CD4-positive, alpha-beta T cell (primary cell): ENCODE data around the gene SLC37A1. TPM values are rescaled to one million over a fixed set of nuclear protein-coding genes. Genes with fewer than 3 reads are reported as not detected.
A peak's percentile ranks its signal among the peaks of the same experiment; 100 is the strongest.

Experiments
- ATAC-seq: fragments of 200-7000 bp; cut with Tn5 transposase; one replicate; pipeline ENCODE4 v1.10.0; 2022; ENCODE audit warnings: mild to moderate bottlenecking; ENCODE audit not compliant: poor library complexity
- CTCF ChIA-PET: fragments of 350-600 bp; sonication (Branson Sonifier 250); formaldehyde crosslinking; loops from one replicate; lab custom pipeline; 2021; ENCODE audit warnings: antibody characterized with exemption, inconsistent platforms; lab: Charles Lee
- POLR2A ChIA-PET: fragments of 350-600 bp; sonication (Branson Sonifier 250); formaldehyde crosslinking; loops from one replicate; lab custom pipeline; 2021; ENCODE audit warnings: antibody characterized with exemption, inconsistent platforms; lab: Charles Lee
- DNase-seq, 14 experiments: peaks; one replicate each; pipeline ENCODE4 v3.0.0-alpha.2; 2013 to 2020; ENCODE audit warnings: mixed read lengths in 2 of 14
- H3K27ac ChIP-seq, 2 donors: one replicate each; pipeline versions ENCODE4 v1.5.1 to v1.7.0; 2013; ENCODE audit warnings: low read length in 2 of 2, low read depth in 1 of 2, mild to moderate bottlenecking in 1 of 2
- H3K27me3 ChIP-seq, 2 experiments: 1 replicate in 1 of 2; 2 replicates in 1 of 2; pipeline versions ENCODE4 v1.6.1 to v1.7.0; 2013; ENCODE audit warnings: low read length in 2 of 2, control low read depth in 1 of 2, mild to moderate bottlenecking in 1 of 2, moderate library complexity in 1 of 2; ENCODE audit not compliant: insufficient read depth in 2 of 2, control insufficient read depth in 1 of 2
- H3K36me3 ChIP-seq: one replicate; pipeline ENCODE4 v1.6.1; 2013; ENCODE audit warnings: low read length, control low read depth; ENCODE audit not compliant: insufficient read depth
- H3K4me1 ChIP-seq: one replicate; pipeline ENCODE4 v1.6.1; 2013; ENCODE audit warnings: low read length, control low read depth; ENCODE audit not compliant: insufficient read depth
- H3K4me3 ChIP-seq: one replicate; pipeline ENCODE4 v1.5.1; 2013; ENCODE audit warnings: mild to moderate bottlenecking, low read length, moderate library complexity
- H3K9me3 ChIP-seq, 2 experiments: 1 replicate in 1 of 2; 2 replicates in 1 of 2; pipeline versions ENCODE4 v1.6.1 to v1.7.0; 2013; ENCODE audit warnings: low read length in 2 of 2, mild to moderate bottlenecking in 2 of 2, control low read depth in 1 of 2, moderate library complexity in 1 of 2; ENCODE audit not compliant: control insufficient read depth in 1 of 2, insufficient read depth in 1 of 2
- H3K27ac Mint-ChIP-seq: one replicate; pipeline ENCODE4 v1.8.0; 2020; ENCODE audit warnings: mixed read lengths
- H3K27me3 Mint-ChIP-seq: one replicate; pipeline ENCODE4 v1.8.0; 2021; ENCODE audit warnings: mixed read lengths
- H3K36me3 Mint-ChIP-seq: one replicate; pipeline ENCODE4 v1.8.0; 2021; ENCODE audit warnings: low read depth, mixed read lengths
- H3K4me1 Mint-ChIP-seq: one replicate; pipeline ENCODE4 v1.8.0; 2021; ENCODE audit warnings: low read depth, mixed read lengths
- H3K4me3 Mint-ChIP-seq: one replicate; pipeline ENCODE4 v1.8.0; 2020; ENCODE audit warnings: mild to moderate bottlenecking, mixed read lengths
- H3K9me3 Mint-ChIP-seq: one replicate; pipeline ENCODE4 v1.8.0; 2020; ENCODE audit warnings: mixed read lengths
- intact Hi-C, 2 experiments: fragments of 100-400 bp; cut with DNase I in 1 of 2; cut with micrococcal nuclease in 1 of 2; formaldehyde crosslinking; loops; one replicate each; pipeline versions ENCODE4 v1.15.1 to v1.9.0; 2023 to 2025; cut with DNase I, micrococcal nuclease
- total RNA-seq, 174 experiments: library from RNA in 2 of 174; stranded (reverse) in 2 of 174; gene quantifications; one replicate each; pipeline ENCODE4 v1.2.3 and lab custom pipeline; 2021 to 2026
- TF ChIP-seq, protein P1 (sequence below): fragments of 200-600 bp; IDR thresholded peaks from one replicate; pipeline ENCODE4 v1.8.0; 2022; ENCODE audit warnings: antibody characterized with exemption, mild to moderate bottlenecking

SLC37A1 gene
- total RNA-seq, 2 experiments from 2014 or later = 16.4 to 16.7 TPM

DNA sequence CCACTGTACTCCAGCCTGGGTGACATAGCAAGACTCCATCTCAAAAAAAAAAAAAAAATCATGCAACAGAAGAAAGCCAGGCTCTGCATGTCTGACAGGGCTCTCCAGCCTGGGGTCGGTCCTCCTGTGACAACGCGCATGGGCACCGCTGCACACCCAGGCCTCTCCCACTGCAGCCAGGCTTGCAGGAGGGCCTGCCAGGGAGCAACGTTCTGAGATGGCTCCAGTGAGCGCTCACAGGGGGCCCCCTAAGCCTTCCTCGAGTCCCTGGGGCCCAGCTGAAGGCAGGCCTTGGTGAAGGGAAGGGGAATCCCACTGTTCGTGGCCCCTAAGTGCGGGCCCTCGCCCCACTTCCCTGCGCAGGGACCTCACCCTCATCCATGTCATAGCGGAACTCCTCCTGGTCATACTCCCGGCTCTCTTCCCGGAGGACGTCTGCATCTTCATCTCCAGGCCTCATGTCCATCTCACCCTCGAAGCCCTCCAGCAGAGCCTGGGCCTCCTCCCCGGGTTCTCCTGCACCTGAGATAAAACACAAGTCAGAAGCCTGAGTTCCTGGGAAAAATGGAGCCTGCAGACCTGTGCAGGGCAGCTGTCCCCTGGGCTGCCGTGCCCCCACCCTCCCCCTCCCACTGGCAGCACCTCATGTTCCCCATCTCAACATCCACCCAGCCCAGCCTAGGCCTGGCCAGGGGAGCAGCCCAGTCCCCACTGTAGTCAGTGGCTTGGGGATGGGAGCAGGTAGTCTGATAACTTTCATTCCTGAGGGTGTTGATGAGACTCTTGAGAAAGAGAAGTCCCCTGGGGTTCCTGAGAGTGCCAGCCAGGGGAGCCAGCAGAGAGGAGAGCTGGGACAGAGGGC lies 37.9 kb upstream of the SLC37A1 start:
- Histone ChIP-seq H3K27ac (no peak overlapping the region), H3K4me1 (no peaks in the 10 kb centered on the region), H3K4me3 (no peak overlapping the region), H3K27me3 (no peaks in the 10 kb centered on the region), H3K9me3 (no peaks in the 10 kb centered on the region), H3K36me3 (no peaks in the 10 kb centered on the region)
- CTCF ChIA-PET = interaction anchor here (0.7 kb wide), 1 partner anchor 51 kb away, joined by 3 read pairs; no protein-coding TSS in a partner anchor
- no peak for ATAC-seq
- H3K27me3 Mint-ChIP-seq = no peaks in the 10 kb centered on the region
- DNase-seq = peak in 1 of 14 experiments; percentile 27
- no peak overlapping the region for H3K4me3 Mint-ChIP-seq
- H3K27ac Mint-ChIP-seq = no peak overlapping the region
- no peaks in the 10 kb centered on the region for H3K9me3 Mint-ChIP-seq
- intact Hi-C loops = no loop called here
- peaks cover 7% of the 10 kb centered on the region for H3K4me1 Mint-ChIP-seq
- POLR2A ChIA-PET = no interaction called here
- TF ChIP-seq, protein P1, sequence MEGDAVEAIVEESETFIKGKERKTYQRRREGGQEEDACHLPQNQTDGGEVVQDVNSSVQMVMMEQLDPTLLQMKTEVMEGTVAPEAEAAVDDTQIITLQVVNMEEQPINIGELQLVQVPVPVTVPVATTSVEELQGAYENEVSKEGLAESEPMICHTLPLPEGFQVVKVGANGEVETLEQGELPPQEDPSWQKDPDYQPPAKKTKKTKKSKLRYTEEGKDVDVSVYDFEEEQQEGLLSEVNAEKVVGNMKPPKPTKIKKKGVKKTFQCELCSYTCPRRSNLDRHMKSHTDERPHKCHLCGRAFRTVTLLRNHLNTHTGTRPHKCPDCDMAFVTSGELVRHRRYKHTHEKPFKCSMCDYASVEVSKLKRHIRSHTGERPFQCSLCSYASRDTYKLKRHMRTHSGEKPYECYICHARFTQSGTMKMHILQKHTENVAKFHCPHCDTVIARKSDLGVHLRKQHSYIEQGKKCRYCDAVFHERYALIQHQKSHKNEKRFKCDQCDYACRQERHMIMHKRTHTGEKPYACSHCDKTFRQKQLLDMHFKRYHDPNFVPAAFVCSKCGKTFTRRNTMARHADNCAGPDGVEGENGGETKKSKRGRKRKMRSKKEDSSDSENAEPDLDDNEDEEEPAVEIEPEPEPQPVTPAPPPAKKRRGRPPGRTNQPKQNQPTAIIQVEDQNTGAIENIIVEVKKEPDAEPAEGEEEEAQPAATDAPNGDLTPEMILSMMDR = no peak
- H3K36me3 Mint-ChIP-seq = no peaks in the 10 kb centered on the region

DNA sequence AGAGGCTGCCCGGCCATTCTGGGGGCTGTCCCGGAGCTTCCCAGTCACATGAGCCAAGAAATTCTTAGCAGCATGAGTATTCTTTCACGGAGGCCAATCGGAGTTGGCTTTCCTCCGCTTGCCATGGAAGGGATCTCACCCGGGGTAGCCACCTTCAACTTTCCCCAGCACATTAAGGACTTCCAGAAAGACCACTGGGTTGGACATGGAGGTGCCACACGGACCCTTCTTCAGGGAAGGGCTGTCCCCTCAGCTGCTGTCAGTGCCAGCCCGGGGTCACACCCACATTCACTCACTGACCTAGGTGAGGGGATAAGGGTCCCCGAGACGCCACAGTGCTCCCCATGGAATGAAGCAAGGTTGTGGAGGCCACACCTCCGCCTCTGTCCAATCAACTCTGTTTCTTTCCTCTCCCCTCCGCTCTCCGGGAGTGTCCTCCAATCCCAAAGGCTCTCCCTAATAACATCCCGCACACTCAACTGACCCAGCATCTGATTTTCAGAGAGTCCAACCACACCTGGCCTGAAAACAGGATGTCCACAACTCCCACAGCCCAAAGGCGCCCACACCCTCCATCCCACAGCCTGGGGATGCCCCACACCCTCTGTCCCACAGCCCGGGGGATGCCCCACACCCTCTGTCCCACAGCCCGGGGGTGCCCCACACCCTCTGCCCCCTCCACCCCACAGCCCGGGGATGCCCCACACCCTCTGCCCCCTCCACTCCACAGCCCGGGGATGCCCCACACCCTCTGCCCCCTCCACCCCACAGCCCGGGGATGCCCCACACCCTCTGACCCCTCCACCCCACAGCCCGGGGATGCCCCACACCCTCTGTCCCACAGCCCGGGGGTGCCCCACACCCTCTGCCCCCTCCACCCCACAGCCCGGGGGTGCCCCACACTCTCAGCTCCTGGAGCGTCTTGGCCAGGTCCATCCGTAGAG lies 37.0 kb upstream of the SLC37A1 start:
- peaks cover 7% of the 10 kb centered on the region for H3K4me1 Mint-ChIP-seq
- no peak overlapping the region for H3K27ac ChIP-seq
- TF ChIP-seq, protein P1 = no peak
- no peaks in the 10 kb centered on the region for H3K36me3 Mint-ChIP-seq
- H3K4me3 Mint-ChIP-seq = no peak overlapping the region
- intact Hi-C loops = no loop called here
- ChIA-PET CTCF (no interaction called here), POLR2A (no interaction called here)
- H3K4me1 ChIP-seq = no peaks in the 10 kb centered on the region
- no peaks in the 10 kb centered on the region for H3K27me3 Mint-ChIP-seq
- no peaks in the 10 kb centered on the region for H3K9me3 ChIP-seq
- no peak overlapping the region for H3K4me3 ChIP-seq
- DNase-seq (peak in 1 of 14 experiments; percentile 50), ATAC-seq (no peak)
- no peaks in the 10 kb centered on the region for H3K27me3 ChIP-seq
- no peak overlapping the region for H3K27ac Mint-ChIP-seq
- H3K36me3 ChIP-seq = no peaks in the 10 kb centered on the region
- no peaks in the 10 kb centered on the region for H3K9me3 Mint-ChIP-seq

DNA sequence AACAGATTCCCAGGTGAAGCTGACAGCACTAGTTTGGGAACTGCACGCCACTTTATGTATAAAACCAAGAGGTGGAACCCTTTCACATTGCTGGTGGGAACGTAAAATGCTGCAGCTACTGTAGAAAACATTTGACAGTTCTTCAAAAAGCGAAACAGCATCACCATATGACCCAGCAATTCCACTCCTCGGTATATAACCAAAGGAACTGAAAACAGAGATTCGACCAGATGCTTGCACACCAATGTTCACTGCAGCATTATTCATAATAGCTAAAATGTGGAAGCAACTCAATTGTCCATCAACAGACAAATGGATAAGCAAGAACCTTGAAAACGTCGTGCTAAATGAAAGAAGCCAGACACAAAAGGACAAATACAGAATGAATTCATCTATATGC lies 35.1 kb upstream of the SLC37A1 start:
- Mint-ChIP-seq H3K4me3 (no peak overlapping the region), H3K36me3 (no peaks in the 10 kb centered on the region), H3K27ac (no peak overlapping the region), H3K27me3 (no peaks in the 10 kb centered on the region), H3K9me3 (no peaks in the 10 kb centered on the region), H3K4me1 (peaks cover 7% of the 10 kb centered on the region)
- ChIA-PET POLR2A (no interaction called here), CTCF (interaction anchor here (0.8 to 1.9 kb wide), 2 partner anchors 9 to 11 kb away, joined by 3 to 6 read pairs; no protein-coding TSS in a partner anchor)
- H3K36me3 ChIP-seq = no peaks in the 10 kb centered on the region
- H3K4me1 ChIP-seq = no peaks in the 10 kb centered on the region
- H3K27me3 ChIP-seq = no peaks in the 10 kb centered on the region
- TF ChIP-seq, protein P1 = no peak
- DNase-seq (no peak), ATAC-seq (no peak)
- no peak overlapping the region for H3K4me3 ChIP-seq
- H3K9me3 ChIP-seq = no peaks in the 10 kb centered on the region
- intact Hi-C loops = no loop called here
- H3K27ac ChIP-seq = no peak overlapping the region
